OCI-LY7 (cell line): Measurements from ENCODE around the gene ODC1. TPM values are rescaled to one million over a fixed set of nuclear protein-coding genes. Genes with fewer than 3 reads are reported as not detected.

Experiments used
- BruUV-seq: library from RNA; stranded (reverse); fragments of 400-500 nt; replicated peaks from 2 replicates; lab custom pipeline; 2021; lab: Mats Ljungman, UMichigan
- CTCF ChIA-PET: fragments of 300-600 bp; sonication (Branson Sonifier 250); formaldehyde crosslinking; loops from one replicate; lab custom pipeline; 2022; ENCODE audit warnings: antibody characterized with exemption; ENCODE audit not compliant: unreplicated experiment; lab: Charles Lee
- POLR2A ChIA-PET: fragments of 300-600 bp; sonication (Branson Sonifier 250); formaldehyde crosslinking; loops from one replicate; lab custom pipeline; 2022; ENCODE audit warnings: antibody characterized with exemption; lab: Charles Lee
- DNase-seq: peaks from one replicate; pipeline ENCODE4 v3.0.0-alpha.2; 2015; ENCODE audit warnings: low spot score
- H2AFZ ChIP-seq: fragments of 200-600 bp; sonication (generic), shearing (Covaris generic); 2 replicates; pipeline ENCODE4 v1.6.1; 2014; ENCODE audit warnings: mild to moderate bottlenecking, antibody characterized with exemption, low read length, moderate library complexity
- H3K27ac ChIP-seq: fragments of 200-600 bp; sonication (generic); 2 replicates; pipeline ENCODE4 v1.5.1; 2014; ENCODE audit warnings: mixed run types, low read depth, mild to moderate bottlenecking, moderate library complexity, low read length, inconsistent platforms; ENCODE audit not compliant: poor library complexity, severe bottlenecking
- H3K36me3 ChIP-seq: fragments of 200-600 bp; sonication (generic); 2 replicates; pipeline ENCODE4 v1.6.1; 2014; ENCODE audit warnings: mild to moderate bottlenecking, antibody characterized with exemption, low read length, moderate library complexity, mixed read lengths; ENCODE audit not compliant: insufficient read depth
- H3K4me1 ChIP-seq: fragments of 200-600 bp; sonication (generic); 2 replicates; pipeline ENCODE4 v1.5.1; 2014; ENCODE audit warnings: mild to moderate bottlenecking, low read length; ENCODE audit not compliant: insufficient read depth, poor library complexity, severe bottlenecking
- H3K4me2 ChIP-seq: fragments of 200-600 bp; sonication (generic); 2 replicates; pipeline ENCODE4 v1.6.1; 2014; ENCODE audit warnings: mild to moderate bottlenecking, low read length
- H3K4me3 ChIP-seq: fragments of 200-600 bp; sonication (generic); 2 replicates; pipeline ENCODE4 v1.5.1; 2014; ENCODE audit warnings: mild to moderate bottlenecking, low read depth, low read length; ENCODE audit not compliant: poor library complexity, severe bottlenecking
- H3K79me2 ChIP-seq: fragments of 200-600 bp; sonication (generic); 2 replicates; pipeline ENCODE4 v1.6.1; 2016; ENCODE audit warnings: low read depth, mild to moderate bottlenecking, low read length, moderate library complexity, mixed read lengths; ENCODE audit not compliant: insufficient read depth
- H3K9me2 ChIP-seq: fragments of 200-600 bp; sonication (generic); 2 replicates; pipeline ENCODE4 v1.6.1; 2016; ENCODE audit warnings: mild to moderate bottlenecking, low read length, mixed read lengths; ENCODE audit not compliant: insufficient read depth
- H3K9me3 ChIP-seq: fragments of 200-600 bp; sonication (generic); 2 replicates; pipeline ENCODE4 v1.6.1; 2014; ENCODE audit warnings: mild to moderate bottlenecking, mixed run types, low read length, mixed read lengths
- H4K20me1 ChIP-seq: fragments of 200-600 bp; sonication (generic); 2 replicates; pipeline ENCODE4 v1.6.1; 2014; ENCODE audit warnings: mild to moderate bottlenecking, antibody characterized with exemption, low read length, moderate library complexity, mixed read lengths; ENCODE audit not compliant: insufficient read depth
- CTCF ChIP-seq: fragments of 200-600 bp; sonication (generic); conservative IDR thresholded peaks from 2 replicates; pipeline ENCODE4 v1.5.1; 2014; ENCODE audit warnings: mild to moderate bottlenecking, antibody characterized with exemption, low read length, moderate library complexity, mixed read lengths
- EZH2phosphoT487 ChIP-seq: fragments of 200-600 bp; sonication (generic); IDR thresholded peaks from 2 replicates; pipeline ENCODE4 v1.6.1; 2018; ENCODE audit warnings: low read depth, borderline replicate concordance, mild to moderate bottlenecking, mixed run types, antibody characterized with exemption, low read length, moderate library complexity, mixed read lengths
- intact Hi-C: fragments of 100-400 bp; cut with micrococcal nuclease; formaldehyde crosslinking; loops from one replicate; pipeline ENCODE4 v1.10.0; 2022; ENCODE audit not compliant: unreplicated experiment
- total RNA-seq, 2 experiments: library from RNA; depleted of rRNA in 1 of 2; stranded (reverse); fragments of >200 nt in 1 of 2; shearing (Covaris generic) in 1 of 2; gene quantifications; 2 replicates each; pipeline ENCODE4 v1.2.3, GENCODE V29; 2014 to 2022

ODC1 gene
- total RNA-seq, 2 experiments from 2014 or later = 256 to 273 TPM

DNA sequence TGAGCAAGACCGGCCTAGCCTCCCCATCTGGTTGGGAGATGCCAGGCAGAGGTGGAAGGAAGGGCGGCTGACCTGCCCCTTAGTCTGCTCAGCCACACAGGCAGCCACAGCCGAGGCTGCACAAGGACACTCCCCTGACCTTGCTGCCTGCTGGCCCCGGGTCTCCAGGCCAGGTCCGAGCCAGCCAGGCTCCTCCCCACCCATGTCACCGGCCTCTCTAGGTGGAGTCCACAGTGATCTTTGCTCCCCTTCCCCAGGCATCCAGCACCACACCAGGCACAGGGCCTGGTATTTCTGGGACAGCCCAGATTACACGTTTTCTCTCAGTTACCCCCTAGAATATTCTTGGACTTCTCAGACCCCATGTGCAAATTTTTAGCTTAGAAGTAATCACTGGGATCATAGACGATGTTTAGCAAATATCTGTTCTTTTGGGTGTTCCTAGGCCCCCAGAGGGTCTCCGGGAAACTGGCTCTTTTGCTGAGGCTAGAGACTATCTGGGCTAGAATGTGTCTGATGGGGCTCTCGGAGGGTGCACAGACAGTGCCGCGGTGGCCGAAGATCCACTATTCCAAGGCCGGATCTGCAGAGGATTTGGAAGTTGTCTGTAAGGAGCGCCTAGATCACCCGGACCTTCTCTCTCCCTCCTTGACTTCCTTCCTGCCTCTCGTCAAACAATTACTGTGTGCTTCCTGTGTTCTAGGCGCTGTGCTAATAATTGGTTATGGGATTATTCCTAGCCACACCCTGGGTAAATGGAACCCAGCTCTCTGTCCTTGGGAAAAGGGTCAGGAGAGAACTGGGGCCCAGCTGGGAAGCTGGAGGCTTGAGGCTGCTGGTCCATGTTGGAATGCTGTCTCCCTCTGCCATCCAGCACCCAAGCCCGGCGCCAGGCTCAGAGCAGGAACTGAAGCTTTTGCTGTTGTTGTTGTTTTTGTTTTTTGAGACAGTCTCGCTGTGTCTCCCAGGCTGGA, 46.9 kb downstream of the ODC1 start:
- TF ChIP-seq CTCF (no peak), EZH2phosphoT487 (no peak)
- no peak overlapping the region for H3K4me3 ChIP-seq
- H3K9me2 ChIP-seq = no peaks in the 10 kb centered on the region
- intact Hi-C loops = no loop called here
- BruUV-seq = no TSS peak
- CTCF ChIA-PET = no interaction called here
- H4K20me1 ChIP-seq = no peaks in the 10 kb centered on the region
- H3K36me3 ChIP-seq = no peaks in the 10 kb centered on the region
- peaks cover under 1% of the 10 kb centered on the region for H3K4me1 ChIP-seq
- no peaks in the 10 kb centered on the region for H3K79me2 ChIP-seq
- no peak overlapping the region for H3K27ac ChIP-seq
- no peak for DNase-seq
- POLR2A ChIA-PET = no interaction called here
- H3K4me2 ChIP-seq = no peak overlapping the region
- H2AFZ ChIP-seq = no peak overlapping the region
- no peaks in the 10 kb centered on the region for H3K9me3 ChIP-seq

DNA sequence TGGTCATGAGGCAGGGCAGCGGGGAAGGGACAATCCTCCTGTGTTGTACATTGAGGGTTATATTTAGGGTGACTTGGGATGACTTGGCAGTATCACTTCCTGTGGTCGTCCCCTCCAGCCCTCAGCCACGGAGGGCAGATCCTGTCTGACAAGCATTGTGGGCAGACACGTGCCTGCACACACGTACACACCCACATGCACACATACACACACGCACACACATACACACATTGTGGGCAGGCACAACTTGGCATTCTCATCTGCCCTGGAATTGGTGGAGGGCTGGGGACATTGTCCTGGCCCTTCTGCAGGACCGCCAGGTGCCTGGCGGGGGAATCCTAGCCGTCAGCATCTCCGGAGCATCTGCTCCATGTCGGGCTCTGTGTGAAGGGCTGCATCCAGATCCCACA, 47.6 kb downstream of the ODC1 start:
- Histone ChIP-seq H3K27ac (no peak overlapping the region), H3K4me2 (no peak overlapping the region)
- BruUV-seq = no TSS peak

More for the DNA sequence above, 47.6 kb downstream of the ODC1 start:
- Histone ChIP-seq H3K36me3 (no peaks in the 10 kb centered on the region), H3K4me1 (peaks cover 7% of the 10 kb centered on the region), H2AFZ (no peak overlapping the region), H3K9me3 (no peaks in the 10 kb centered on the region), H3K79me2 (no peaks in the 10 kb centered on the region), H4K20me1 (no peaks in the 10 kb centered on the region), H3K4me3 (no peak overlapping the region), H3K9me2 (no peaks in the 10 kb centered on the region)
- TF ChIP-seq EZH2phosphoT487 = no peak
- no peak for TF ChIP-seq CTCF
- intact Hi-C loops = no loop called here
- ChIA-PET POLR2A (no interaction called here), CTCF (no interaction called here)
- DNase-seq = no peak
